Measurements from ENCODE around the gene SPATA3.
"Not testable (repeated sequence)": the region's sequence is repeated elsewhere in the genome, so short reads cannot be mapped to it uniquely, and the experiment has no call there.

SPATA3 gene

DNA sequence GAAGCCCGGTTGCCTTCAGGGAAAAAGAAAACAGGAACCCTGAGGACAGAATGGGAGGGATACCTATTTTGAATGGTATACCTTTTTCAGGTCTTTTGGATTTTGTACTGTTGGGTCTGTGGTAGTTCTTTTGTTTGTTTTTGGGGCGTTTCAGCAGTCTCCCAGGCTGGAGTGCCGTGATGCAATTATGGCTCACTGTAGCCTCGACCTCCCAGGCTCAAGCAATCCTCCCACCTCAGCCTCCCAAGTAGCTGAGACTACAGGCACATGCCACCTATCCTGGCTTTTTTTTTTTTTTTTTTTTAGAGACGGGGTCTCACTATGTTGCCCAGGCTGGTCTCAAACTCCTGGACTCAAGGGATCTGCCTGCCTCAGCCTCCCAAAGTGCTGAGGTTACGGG is 27.6 kb upstream of the SPATA3 start:
- DNase-seq (ENCODE audit: low read depth in 4 of 4, low spot score in 1 of 4): not testable (repeated sequence)

DNA sequence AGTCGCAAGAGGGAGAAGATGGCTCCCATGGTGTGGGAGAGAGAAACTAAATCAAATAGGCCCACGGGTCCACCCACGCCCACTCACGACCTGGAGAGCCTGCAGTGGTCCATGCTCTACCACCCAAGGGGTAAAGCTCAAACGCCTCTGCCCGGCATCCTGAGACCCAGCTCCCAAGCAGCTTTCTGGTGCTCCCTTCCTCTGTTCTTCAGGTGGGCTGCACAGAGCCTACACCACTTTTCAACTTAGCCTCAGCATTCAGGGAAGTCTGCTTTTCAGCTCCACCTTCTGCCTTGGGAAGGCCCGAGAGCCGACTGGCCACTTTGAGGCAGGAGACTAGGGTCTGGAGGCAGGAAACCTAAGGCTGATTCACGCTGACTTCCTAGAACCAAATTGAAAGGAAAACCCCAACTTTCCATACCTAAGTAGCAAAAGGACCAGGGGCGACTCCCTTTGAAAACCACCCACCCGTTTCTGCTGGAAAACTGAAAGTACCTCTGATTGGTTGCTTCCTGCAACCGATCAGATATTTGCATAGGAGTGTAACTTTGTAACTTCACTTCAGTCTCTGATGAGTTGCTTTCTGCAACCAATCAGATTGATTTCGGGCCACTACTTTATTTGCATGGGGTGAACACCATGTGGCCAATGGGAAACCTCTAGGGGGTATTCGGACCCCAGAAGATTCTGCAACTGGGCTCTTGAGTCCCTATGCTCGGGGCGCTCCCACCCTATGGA is 26.8 kb upstream of the SPATA3 start:
- DNase-seq (ENCODE audit: low read depth in 4 of 4, low spot score in 1 of 4): no peak

DNA sequence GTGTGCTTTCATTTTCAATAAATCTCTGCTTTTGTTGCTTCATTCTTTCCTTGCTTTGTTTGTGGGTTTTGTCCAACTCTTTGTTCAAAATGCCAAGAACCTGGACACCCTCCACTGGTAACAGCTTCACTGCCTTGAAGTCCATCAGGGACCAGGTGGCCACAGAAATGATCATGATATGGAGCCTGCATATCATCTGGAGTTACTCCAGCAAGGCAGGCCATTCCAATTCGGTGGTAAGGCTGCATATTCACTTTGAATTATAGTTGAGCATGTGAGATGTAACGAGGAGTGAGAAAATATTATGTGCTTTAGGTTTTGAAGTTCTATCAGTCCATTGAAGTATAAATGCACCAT is 26.3 kb upstream of the SPATA3 start:
- DNase-seq (ENCODE audit: low read depth in 4 of 4, low spot score in 1 of 4): no peak

DNA sequence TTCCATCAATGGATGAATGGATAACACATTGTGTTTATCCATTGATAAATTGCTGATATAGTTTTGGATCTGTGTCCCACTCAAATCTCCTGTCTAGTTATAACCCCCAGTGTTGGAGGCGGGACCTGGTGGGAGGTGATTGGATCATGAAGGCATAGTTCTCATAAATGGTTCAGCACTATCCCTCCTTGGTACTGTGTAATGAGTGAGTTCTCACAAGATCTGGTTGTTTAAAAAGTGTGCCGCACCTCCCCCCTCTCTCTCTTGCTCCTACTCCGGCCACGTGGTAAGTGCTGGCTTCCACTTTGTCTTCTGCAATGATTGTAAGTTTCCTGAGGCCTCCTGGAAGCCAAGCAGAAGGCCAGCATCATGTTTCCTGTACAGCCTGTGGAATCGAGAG is 23.9 kb upstream of the SPATA3 start:
- no peak for DNase-seq (ENCODE audit: low read depth in 4 of 4, low spot score in 1 of 4)

DNA sequence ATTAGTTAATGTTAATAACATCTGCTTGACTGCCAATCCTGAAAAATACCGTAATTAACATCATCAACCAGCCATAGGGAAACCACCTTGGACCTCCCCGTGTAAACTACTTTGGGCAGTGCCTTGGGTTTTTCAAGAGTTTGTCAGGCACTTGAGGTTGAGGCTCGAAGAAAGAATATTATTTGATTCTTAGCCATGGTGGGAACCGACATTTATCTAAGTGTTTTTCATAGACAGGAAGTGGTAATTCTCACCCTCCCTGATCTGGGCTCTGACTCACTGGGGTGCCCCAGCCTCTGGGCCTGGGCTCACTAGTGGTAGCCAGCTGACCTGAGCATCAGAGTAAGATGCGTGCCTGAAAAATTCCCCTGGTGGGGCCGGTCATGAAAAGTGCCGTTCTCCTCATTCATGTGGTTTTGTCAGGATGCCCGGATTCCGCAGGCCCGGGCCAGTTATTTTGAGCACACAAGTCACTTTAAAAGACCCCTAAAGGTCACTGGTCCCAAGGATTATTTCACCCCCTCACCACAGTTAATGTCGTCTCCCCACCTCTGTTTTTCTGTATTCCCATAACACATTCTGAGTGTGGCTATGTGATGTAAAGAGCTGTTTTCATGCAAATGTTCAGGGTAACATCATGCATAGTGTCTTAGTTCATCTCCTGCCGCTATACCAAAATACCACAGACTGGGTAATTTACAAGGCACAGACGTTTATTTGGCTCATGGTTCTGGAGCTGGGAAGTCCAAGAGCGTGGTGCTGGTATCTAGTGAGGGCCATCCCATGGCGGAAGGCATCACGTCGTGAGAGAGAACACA is 21.6 kb upstream of the SPATA3 start:
- DNase-seq (ENCODE audit: low read depth in 4 of 4, low spot score in 1 of 4): peak in 2 of 4 experiments; percentile 49 to 65

DNA sequence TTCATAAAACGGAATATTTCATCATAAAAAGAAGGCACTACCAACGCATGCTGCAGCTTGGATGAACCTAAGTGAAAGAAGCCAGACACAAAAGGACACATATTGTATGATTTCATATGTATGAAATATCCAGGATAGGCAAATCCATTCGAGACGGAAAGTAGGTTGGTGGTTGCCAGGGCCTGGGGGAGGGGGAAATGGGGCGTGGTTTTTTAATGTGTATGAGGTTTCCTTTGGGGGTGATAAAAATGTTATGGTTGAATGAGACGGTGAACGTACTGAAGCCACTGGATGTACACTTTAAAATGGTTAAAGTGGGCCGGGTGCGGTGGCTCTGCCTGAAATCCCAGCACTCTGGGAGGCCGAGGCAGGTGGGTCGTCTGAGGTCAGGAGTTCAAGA is 20.0 kb upstream of the SPATA3 start:
- DNase-seq (ENCODE audit: low read depth in 4 of 4, low spot score in 1 of 4): no peak

DNA sequence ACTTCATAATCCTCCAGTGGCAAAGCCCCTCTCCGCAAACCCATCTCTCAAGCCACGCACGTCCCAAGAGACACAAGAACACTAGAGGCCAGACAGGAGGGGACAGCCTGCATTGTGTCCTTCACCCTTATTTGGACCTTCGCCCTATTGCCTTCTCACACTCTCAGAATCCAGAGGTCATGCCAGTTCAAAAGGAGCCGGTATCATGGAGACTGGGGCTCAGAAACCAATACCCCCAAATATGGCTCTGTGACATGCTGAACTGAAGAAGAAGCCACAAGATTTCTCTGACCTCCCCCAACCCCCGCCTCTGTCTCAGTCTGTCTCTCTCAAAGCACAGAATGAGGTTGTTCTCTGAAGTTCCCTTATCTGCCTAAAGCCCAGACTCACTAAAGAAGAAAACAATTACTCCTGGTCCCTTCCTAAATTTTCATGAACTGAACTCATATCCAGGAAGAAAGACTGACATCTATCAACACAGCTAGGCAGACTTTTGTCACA is 19.2 kb upstream of the SPATA3 start:
- DNase-seq (ENCODE audit: low read depth in 4 of 4, low spot score in 1 of 4): no peak

DNA sequence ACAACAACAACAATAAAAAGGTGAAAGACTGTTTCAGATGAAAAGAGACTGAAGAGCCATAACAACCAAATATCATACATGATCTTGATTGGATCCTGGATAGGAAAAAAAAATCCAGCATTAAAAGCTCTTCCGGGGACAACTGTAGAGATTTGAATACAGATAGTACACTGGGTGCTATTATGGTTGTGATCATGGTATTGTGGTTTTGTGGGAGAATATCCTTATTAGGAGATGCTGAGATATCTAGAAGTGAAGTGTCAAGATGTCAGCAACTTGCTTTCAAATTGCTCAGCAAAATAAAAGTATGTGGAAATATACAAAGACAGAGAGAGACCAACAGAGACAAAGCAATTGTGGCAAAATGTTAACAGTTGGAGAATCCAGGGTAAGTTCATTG is 15.5 kb upstream of the SPATA3 start:
- no peak for DNase-seq (ENCODE audit: low read depth in 4 of 4, low spot score in 1 of 4)

DNA sequence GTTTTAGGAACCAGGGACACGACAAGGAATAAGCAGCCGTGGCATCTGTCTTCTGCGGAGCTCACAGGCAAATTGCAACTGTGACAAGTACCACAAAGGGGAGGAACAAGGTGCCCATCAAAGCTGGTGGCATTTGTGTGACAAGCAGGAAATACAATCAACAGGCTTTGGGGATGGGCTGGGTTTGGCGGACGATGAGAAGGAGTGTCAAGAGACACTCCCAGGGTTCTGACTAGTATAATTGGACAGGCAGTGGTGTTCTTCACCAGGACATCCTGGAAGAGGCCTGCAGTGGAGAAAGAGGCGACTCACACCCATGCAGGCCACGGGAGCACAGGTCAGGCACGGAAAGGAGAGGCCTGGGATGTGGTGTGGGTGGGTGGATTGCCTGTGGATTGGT is 14.2 kb upstream of the SPATA3 start:
- no peak for DNase-seq (ENCODE audit: low read depth in 4 of 4, low spot score in 1 of 4)

DNA sequence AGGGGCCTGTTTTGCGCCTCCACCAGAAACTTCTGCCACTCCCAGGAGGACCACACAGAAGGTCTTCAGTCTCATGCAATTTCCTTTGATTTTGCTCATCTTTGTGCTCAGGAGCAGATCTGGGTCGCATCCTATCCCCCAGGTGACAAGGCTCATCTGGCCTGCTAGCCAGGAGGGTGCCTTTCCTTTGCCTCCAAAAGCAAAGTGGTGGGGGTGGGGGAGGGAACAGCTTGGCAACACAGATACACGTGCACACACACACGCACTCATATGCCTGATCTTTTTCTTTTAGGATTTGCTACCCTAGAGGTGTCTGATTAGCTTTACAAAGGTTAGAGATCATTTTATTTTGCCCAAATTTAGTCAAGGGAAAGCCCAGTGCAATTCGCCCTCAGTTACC is 13.8 kb upstream of the SPATA3 start:
- DNase-seq (ENCODE audit: low read depth in 4 of 4, low spot score in 1 of 4): no peak

DNA sequence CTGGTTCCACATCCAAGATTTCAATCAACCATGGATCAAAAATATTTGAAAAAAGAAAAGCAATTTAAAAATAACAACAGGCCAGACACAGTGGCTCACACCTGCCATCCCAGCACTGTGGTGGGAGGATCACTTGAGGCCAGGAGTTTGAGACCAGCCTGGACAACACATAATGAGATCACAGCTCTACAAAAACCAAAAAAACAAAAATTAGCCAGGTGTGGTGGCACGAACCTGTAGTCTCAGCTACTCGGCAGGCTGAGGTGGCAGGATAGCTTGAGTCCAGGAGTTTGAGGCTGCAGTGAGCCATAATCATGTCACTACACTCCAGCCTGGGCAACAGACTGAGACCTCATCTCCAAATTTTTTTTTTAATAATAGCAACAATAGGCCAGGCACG is 13.4 kb upstream of the SPATA3 start:
- DNase-seq (ENCODE audit: low read depth in 4 of 4, low spot score in 1 of 4): no peak

DNA sequence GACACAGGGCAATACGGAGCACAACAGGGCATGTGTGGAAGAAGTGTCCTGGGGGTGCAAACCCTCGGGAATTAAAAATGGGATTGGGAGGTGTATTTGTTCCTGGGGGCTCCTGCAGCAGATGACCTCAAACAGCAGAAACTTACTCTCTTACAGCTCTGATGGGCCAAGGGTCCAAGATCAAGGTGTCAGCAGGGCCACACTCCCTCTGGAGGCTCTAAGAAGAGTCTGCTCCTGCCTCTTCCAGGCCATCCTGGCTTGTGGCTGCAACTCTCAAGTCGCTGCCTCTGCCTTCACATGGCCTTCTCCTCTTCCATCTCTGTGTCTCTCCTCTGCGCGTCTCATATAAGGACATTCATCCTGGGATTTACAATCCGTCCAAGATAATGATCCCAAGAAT is 12.4 kb upstream of the SPATA3 start:
- no peak for DNase-seq (ENCODE audit: low read depth in 4 of 4, low spot score in 1 of 4)

DNA sequence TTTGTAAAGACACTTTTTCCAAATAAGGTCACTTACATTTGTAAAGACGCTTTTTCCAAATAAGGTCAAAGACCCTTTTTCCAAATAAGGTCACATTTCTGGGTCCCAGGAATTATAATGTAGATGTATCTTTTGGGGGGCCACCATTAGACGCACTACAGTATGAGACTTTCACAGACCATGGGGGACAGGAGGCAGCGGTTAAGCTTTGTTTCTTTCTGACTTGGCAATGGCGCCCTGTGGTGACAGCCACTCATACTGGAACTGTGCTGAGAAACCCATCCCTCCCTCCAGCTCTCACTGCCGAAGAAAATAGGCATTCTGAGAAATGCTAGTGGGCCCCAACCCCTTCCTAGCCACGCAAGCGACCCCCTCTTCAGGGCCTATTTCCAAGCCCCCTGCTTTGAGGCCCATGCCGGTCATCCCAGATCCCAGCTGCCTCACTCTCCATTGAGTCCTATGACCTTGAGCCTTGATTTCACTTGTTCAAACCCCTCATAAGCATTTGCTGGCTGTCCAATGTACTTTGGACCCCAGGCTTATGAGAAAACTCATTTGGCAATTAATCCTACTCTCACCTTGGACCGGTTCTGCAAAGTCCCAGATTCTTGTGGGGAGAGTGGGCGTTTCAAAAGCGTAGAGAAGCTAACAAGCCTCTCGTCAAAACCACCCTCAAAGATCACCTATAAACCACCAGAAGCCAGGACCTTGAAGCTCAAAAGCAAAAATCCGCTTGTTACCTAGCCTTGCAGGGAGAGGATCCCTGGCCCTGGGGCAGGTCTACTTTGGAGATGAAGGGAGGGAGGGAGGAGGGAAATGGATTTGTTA is 11.3 kb upstream of the SPATA3 start:
- DNase-seq (ENCODE audit: low read depth in 4 of 4, low spot score in 1 of 4): peak in 3 of 4 experiments; percentile 21 to 65 (median 36)

DNA sequence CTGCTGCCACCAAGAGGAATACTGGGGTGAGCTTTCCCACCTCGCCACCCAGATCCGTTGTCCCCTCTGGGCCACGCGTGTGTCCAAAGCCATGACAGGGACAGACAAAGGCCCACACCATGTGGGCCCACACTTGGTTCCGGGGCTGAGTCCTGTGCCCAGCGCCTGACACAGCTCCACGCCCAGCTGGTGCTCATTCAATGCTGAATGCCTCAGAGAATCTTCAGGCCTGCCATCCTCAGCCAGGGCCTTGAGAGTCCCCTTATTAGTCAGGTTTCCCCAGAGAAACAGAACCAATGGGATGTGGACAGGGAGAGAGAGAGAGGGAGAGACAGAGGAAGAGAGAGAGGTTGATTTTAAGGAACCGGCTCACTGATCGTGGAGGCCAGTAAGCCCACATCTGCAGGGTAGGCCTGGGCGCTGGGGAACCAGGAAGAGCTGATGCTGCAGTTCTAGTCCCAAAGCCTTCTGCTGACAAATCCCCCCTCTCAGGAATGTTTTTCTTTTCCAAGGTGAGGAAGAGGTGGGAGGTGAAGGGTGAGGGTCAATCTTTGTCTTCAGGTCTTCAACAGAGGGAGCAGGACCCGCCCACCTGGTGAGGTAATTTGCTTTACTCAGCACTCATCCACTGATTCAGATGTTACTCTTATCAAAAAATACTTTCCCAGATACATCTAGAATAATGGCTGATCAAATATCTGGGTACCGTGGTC is 10.2 kb upstream of the SPATA3 start:
- DNase-seq (ENCODE audit: low read depth in 4 of 4, low spot score in 1 of 4): no peak

DNA sequence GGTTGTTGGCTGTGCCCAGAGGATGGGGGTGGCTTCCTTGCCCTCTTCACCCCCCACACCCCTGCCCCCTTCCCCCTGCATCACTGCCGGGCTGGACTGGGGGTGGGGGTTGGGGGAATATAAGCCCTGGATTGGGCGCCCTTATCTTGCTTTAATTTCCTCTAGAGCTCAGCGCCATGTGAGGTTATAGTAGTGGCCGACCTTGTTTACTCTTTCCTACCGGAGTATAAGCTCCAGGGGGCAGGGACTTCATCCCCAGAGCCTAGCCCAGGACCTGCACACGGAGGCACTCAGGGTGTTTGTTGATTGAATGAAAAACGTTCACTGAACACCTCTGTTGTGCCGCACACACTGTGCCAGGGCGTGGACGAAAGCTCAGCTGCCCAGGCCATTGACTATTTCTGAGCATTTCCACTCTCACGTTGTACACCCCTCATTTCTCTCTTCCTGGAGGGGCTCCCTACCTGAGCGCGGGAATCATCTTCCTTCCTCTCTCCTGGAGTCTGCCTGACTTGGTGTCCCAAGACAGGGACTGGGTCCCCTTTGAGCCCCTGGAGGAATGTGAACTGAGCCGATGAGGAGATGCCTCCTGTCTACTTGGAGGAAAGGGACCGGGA is 9.3 kb upstream of the SPATA3 start:
- no peak for DNase-seq (ENCODE audit: low read depth in 4 of 4, low spot score in 1 of 4)

DNA sequence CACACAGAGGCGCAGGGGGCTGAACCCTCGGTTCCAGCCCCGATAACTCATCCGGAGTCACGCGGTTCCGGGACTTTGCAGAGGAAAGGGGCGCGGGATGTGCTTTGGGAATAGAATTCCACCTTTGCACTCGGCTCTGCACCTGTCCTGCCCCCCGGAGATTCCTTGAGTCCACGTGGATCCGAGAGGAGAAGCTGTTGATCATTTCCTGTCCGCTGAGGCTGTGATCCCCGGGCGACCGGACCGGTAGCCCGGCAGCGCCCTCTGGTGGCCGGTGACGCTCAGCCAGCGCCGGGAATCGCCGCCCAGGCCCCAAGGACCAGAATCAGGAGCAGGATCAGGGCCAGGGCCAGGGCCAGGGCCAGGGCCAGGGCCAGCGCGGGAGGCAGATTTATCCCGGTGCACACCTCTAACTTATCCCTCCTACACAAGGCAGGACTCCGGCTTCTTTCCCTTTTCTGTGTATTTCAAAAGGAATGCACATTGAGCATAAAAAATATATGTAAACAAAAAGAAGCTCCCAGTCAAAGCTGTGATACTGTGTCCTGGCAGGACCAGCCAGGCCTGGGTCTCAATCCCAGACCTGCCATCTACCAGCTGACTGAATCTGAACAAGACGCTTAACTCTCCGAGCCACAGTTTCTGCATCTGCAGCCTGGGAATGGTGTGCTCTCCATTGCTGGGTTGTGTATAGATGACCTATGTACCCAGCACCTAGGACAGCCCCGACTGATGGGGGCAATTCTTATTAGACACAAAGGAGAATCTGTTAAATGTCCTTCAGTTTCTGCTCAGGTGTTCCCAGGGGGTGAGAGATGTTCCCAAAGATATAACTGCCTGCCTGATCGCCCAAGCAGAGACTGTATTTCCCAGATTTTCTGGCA is 8.5 kb upstream of the SPATA3 start:
- DNase-seq (ENCODE audit: low read depth in 4 of 4, low spot score in 1 of 4): peak; percentile 71 to 82 (median 72)

DNA sequence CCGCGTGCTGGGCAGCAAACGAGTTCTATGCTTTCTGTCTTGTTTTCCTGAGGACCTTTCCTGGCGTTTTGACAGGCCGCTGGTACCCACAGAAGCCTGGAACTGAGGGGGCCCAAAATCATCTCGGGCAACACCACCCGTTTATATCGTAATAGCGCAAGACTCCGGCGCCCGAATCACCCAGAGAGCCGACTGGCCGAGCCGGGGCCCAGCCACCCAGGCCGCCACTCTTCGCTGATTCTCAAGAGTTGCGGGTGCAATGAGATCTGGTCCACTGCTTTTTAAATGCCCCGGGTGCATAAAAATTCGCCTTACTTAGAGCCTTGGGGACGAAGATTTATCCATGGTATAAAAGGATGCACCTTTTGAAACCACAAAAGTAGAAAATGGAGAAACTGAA is 6.2 kb upstream of the SPATA3 start:
- no peak for DNase-seq (ENCODE audit: low read depth in 4 of 4, low spot score in 1 of 4)

DNA sequence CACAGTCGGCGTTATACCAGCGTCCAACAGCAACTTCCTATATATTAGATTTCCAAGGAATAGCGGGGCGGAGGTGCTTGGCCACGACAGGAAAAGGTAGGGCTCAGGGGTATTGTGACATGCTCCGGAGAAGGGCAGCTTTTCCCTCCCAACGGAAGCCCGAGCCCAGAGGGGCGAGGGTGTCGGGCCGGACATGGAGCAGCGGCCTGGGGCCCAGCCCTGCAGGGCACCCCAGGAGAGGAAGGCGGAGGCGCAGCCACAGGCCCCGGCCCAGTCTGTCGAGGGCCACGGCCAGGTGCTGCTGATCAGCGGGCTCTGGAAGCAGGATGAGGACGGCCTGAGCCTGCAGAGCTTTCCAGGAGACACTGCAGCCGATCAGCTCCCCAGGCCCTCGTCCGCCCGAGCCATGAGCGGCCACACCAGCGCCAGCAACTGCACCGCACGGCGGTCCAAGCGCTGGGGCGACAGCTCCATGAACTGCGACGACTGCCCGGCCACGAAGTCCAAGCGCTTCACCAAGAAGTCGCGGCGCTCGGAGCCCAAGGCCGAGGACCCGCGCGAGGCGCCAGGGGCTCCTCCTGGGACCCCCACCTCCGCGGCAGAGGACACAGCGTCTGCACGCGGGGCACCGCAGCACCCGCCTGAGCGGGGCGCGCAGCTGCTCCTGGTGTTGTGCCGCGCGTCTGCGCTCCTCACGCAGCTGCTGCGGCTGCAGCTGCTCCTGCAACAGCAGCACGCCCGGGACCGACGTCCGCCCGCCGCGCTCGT is 5.6 kb upstream of the SPATA3 start:
- no peak for DNase-seq (ENCODE audit: low read depth in 4 of 4, low spot score in 1 of 4)

DNA sequence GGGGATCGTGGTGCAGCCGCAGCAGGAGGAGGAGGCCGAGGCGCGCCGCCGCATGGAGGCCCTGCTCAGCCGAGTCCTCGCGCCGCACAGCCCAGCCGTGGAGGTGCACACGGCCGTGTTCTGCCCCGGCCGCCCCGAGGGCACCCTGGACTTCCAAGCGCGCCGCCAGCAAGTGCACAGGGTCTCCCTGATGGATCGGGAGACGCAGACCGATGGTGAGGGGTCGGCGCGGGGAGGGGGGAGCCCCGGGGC is 5.1 kb upstream of the SPATA3 start:
- DNase-seq (ENCODE audit: low read depth in 4 of 4, low spot score in 1 of 4): no peak
